Measurements from ENCODE around the gene KIAA1671.

DNA sequence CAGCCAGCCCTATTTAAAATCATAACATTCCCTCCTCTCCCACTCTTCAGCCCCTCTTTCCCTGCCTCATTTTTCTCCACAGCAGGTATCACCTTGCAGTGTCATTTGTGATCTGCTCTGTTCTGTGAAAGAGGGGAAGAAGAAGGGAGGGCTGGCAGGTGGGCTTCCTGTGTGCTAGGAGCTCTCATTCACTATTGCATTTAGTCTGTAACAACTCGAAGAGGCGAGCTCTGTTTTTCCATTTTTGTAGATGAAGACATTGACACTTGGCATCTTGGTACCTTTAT lies 195.1 kb downstream of the KIAA1671 start:
- TF ChIP-seq, protein P1, sequence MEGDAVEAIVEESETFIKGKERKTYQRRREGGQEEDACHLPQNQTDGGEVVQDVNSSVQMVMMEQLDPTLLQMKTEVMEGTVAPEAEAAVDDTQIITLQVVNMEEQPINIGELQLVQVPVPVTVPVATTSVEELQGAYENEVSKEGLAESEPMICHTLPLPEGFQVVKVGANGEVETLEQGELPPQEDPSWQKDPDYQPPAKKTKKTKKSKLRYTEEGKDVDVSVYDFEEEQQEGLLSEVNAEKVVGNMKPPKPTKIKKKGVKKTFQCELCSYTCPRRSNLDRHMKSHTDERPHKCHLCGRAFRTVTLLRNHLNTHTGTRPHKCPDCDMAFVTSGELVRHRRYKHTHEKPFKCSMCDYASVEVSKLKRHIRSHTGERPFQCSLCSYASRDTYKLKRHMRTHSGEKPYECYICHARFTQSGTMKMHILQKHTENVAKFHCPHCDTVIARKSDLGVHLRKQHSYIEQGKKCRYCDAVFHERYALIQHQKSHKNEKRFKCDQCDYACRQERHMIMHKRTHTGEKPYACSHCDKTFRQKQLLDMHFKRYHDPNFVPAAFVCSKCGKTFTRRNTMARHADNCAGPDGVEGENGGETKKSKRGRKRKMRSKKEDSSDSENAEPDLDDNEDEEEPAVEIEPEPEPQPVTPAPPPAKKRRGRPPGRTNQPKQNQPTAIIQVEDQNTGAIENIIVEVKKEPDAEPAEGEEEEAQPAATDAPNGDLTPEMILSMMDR (IDR thresholded peaks at IDR 0.05; ENCODE audit: low read depth, low read length, missing input control) = no peak
- TF ChIP-seq, protein P2, sequence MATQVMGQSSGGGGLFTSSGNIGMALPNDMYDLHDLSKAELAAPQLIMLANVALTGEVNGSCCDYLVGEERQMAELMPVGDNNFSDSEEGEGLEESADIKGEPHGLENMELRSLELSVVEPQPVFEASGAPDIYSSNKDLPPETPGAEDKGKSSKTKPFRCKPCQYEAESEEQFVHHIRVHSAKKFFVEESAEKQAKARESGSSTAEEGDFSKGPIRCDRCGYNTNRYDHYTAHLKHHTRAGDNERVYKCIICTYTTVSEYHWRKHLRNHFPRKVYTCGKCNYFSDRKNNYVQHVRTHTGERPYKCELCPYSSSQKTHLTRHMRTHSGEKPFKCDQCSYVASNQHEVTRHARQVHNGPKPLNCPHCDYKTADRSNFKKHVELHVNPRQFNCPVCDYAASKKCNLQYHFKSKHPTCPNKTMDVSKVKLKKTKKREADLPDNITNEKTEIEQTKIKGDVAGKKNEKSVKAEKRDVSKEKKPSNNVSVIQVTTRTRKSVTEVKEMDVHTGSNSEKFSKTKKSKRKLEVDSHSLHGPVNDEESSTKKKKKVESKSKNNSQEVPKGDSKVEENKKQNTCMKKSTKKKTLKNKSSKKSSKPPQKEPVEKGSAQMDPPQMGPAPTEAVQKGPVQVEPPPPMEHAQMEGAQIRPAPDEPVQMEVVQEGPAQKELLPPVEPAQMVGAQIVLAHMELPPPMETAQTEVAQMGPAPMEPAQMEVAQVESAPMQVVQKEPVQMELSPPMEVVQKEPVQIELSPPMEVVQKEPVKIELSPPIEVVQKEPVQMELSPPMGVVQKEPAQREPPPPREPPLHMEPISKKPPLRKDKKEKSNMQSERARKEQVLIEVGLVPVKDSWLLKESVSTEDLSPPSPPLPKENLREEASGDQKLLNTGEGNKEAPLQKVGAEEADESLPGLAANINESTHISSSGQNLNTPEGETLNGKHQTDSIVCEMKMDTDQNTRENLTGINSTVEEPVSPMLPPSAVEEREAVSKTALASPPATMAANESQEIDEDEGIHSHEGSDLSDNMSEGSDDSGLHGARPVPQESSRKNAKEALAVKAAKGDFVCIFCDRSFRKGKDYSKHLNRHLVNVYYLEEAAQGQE (IDR thresholded peaks at IDR 0.05) = no peak
- TF ChIP-seq JUND (IDR thresholded peaks at IDR 0.05) = no peak
- TF ChIP-seq HNF4A (conservative IDR thresholded peaks at IDR 0.05) = no peak

Measured in liver (tissue), 3 donors.